ENCODE data around the gene NFIA.

The NFIA gene

DNA sequence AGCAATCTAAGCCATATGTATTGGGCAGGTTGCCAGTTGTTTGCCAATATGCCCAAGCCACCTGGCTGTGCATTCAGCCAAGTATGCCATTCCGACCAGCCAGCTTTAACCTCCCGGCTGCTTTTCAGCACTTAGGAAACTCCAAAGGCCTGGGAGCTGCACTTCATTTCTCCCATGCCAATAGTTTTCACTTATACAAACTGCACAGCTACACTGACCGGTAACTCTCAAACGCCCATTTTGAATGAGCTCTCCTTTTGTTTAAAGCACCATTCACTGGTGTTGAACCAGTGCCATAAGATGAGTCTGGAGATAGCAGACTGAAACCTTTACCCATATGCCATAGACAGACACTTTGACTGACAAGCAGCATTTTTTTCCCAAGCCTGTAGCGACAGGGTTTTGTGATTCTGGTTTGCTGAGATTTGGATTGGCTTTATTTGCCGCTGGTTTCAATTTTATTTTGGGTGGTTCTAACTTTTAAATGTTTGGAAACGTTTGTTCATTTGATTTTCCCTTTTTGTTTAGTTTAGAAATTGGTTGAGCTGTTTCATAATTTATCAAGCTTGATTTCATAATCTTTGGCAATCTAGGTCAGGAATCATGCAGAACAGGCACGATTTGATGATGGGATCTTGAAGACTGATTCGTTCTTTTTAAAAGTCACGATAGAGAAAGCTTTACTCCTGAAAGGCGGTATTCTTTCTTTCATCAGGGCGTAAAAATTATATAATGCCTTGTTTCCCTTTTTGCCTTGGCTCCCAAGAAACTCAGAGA lies 144.6 kb downstream of the NFIA start:
- no peak for DNase-seq

DNA sequence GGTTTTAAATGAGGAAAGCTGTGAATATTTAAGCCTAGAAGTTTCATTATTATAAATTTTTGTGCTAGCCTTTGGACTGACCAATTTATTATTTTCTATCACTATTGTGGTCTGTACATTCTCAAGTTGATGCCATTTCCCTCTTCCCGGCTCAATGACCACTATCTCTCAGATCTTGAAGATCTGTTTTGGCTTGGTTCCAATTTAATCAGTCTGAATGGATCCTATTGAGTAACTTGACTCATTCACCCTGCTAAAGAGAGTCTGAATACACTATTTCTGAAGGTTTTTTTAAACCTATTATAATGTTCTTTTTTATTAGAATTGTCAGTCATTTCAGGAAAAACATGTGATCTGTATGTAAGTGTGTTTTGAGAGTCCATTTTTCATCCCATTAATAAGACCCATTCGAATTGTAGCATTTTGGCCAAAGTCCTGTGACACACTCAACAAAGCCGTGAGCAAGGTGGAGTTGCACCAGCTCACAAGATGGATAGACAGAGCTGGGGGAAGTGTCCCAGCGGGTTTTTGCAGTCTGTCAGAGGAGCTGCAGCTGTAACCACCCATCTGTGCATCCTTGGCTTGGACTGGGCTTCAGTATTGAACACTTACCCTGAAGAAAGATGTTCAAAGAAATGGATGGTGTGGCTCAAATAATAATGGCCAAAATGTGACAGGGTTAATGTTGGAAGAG lies 145.6 kb downstream of the NFIA start:
- DNase-seq: no peak

DNA sequence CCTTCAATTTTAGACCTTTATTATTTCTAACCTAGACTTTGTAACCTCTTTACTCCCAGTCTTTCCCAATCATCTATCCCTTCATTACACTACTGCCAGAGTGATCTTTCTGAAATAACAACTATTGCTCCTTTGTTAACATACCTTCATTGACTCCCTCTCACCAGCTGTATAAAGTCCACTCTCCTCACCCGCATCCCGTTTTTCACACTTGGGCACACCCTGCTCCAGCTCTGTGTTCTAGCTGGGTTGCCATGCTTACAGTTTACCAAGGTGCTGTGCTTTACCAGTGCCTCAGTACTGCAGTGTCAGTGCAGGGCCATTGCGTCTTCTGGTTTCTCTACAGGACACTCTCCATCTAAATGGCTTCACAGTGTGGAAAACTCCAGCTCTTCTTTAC lies 148.2 kb downstream of the NFIA start:
- no peak for DNase-seq

DNA sequence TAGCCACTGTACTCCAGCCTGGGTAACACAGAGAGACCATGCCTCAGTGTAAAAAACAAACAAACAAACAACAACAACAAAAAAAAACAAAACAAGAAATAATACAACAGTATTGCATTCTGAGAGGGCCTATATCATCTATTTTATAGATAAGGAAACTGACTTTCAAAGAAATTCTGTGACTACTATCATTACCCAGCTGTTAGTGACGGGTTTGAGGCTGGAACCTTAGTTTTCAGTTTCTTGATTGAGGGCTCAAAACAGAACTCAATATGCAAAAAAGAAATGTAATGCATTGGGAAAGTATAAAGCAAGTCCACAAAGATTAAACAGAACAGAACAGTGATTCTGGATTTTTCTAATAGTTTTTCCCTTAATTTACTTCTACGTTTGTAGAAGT lies 149.4 kb downstream of the NFIA start:
- DNase-seq: no peak

DNA sequence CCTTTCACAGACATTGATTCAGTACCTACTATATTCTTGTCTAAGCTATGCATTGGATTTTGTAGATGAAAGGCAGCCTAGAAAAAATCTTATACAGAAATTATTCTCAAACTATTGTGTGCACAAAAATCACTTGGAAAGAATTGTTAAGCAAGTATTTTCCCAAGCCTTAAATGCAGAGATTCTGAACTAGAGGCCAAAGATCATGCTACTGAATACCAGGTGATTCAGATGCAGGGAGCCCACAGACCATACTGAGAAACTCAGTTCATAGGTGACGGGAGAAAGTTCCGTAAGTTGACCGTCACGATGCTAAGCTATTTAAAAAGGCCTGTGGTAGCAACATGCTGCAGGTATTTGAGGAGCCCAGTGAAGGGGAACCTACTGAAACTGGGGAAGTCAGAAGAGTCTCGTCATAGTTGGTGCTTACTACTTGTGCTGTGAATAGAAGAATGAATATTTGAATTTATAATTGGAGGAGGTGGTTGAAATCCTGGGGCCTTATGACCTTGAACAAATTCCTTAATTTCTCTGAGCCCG lies 150.8 kb downstream of the NFIA start:
- no peak for DNase-seq

DNA sequence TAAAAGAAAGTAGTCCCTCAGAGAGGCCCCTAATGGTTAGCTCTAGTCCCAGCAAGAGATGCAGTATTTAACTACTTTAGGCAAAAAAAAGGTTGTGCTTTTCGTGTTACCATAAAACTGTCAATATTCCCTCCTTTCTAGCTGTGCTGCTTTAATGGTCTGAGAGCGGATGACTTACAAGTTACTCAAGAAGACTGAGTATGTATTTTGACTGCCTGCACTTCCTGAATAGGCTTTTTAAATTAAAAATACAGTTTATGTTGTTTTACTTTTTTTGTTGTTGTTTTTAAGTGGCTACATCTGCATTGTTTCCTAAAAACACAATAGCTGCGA lies 152.2 kb downstream of the NFIA start:
- no peak for DNase-seq

DNA sequence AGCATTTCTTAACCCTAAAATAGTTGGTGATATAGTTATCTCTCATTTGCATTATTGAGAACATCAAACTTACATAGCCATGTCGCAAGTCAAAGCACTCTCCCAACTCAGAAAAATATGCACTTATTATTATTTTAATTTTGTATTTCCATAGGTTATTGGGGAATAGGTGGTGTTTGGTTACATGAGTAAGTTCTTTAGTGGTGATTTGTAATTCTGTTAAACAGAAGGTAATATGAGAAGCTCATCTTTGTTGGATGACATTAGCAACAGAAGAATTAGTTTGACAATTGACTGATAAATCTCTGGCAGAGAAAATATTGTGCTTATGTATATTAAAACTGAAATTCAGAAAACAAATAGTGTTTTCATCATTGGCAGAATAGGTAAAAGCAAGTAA lies 154.8 kb downstream of the NFIA start:
- DNase-seq: no peak

DNA sequence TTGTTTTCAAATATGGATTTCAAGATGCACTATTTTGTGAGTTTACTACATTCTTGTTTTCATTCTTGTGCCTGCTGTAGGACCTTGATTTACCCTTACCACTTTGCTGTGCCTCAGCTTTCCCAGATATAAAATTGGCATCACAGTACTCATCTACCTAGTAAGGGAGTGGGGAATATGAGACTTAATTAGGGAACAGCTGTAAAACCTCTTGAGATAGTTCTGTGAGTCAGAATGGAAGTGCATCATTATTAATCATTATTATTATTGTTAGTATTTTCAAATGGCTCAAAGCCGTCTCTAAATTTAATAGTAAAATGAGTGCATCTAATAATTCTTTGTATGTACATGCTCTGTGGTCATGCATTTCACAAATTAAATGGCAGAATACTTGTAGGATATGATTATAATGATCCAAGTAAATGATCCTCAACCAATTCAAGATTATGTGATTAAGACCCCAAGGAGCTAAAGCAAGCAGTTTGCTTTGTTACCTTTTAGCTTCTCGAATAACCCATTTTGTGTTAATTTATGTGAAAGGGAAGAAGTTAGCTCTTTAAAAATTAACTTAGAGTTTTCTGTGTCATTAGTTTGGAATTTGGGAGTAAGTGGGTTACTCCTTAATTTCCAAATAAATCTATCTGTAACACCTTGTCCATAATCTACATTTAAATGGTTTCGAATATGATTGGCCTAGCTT lies 155.4 kb downstream of the NFIA start:
- no peak for DNase-seq

DNA sequence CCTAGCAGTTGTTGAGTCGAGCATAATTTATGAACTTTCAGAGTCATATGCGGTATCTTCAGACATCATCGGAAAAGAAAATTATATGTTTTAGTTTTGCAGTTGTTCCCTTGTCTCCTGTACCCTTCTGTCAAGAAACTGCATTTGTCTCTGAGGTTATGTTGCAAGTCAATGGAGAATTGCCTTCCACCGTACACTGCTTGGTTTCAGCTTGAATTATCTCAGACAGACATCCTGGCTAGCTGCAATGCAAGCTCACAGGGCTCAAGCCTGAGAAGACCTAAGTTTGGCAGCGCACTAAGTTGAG lies 156.0 kb downstream of the NFIA start:
- DNase-seq: no peak

DNA sequence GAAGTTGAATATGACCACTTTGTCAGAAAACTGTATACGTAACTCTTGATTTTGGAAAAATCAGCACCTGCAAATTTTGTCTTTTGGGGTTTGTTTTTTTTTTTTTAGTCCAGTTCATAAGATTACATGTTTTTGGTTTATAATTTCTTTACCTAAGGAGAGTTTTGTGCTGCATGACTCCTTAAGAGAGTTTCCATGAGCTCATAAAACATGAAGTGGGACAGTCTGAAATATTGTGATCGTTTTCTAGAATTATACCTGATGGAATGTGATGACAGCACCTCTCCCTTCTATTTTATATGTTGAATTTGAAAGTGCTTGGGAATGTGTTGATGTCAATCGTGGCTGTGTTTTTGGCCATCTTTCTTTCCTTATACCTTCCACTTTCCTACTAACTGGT lies 158.5 kb downstream of the NFIA start:
- DNase-seq: no peak

DNA sequence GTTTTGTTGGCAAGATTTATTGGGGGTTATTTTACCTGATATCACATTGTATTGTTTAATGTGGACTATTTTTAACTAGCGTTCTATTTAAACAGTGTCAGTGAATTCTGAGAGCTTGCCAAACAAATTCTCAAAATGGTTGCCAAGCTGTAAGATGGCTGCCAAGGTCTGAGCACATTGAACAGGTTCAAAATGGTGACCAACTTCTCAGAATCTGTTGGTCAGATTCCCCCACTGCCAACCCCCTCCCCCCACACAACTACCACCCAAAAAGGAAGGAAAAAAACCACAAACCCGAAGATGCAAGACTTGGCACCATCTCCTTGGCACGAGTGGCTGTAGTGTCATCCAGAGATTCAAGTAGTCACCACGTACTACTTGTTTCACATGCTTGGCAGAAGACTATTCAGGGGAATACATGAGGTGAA lies 159.1 kb downstream of the NFIA start:
- DNase-seq: no peak

DNA sequence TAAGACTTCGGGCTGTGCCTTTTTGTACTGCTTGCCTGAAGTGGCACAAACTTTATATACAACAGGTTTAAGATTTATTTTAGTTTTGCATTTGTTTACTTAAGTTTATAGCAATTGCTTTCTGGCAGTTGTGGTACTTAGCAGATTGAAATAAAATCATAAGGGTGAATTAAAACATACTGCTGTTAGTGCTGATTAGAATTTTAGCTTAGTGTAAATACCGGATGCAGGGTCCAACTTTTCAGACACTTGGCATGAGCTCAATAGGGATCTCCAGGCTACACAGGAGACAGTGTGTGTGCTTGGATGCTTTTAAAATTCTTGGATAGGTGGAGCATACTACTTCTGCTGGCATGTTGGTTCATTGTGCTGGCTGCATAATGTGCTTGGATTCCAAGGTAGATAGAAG lies 159.6 kb downstream of the NFIA start:
- no peak for DNase-seq

DNA sequence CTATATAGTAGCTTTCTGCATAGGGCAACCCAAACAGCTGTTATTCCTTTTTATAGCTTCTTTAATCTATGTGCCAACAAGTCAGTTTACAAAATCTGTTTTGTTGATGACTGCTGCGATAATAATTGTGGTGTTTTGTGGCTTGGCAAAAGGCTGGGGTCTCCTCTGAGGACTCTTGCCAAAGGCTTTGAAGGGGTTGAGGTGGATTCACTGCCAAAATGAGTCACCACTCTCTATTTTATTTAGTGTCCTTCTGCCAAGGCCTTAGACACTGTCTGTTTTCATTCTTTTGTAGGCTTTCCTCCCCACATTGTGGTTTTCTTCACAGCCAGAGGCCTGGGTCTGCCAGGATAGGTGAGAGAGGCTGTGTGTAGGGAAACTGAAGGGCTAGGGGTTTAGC lies 161.8 kb downstream of the NFIA start:
- no peak for DNase-seq

DNA sequence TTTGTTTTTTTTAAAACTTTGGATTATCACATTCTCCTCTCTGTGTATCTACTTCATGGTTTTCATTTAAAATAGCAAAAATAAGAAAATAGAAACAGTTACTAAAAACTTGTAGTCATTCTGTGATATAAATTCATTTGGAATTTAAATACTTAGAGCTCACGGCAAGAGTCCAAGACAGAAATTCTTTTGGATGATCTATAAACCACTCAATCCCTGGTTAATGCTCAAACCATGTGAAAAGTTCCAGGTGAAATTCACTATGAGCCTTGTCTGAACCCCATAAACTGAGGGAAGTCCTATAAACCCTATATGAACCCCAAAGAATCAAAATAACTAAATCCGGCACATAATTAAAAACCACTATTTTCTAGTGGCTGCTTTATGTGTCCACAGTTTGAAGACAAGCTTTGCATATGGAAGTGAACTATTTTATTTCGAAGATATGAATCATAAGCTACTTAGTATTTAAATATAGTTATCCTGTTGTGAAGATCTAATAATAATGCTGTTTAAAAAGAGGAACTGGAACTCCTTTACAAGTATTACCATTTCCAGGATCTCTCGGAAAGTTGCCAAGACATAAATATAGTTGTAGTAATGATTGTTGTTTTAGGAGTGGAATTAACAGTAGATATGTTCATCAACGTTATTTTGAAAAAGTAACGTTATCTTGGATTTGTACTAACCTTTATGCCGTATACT lies 163.5 kb downstream of the NFIA start:
- DNase-seq: no peak

DNA sequence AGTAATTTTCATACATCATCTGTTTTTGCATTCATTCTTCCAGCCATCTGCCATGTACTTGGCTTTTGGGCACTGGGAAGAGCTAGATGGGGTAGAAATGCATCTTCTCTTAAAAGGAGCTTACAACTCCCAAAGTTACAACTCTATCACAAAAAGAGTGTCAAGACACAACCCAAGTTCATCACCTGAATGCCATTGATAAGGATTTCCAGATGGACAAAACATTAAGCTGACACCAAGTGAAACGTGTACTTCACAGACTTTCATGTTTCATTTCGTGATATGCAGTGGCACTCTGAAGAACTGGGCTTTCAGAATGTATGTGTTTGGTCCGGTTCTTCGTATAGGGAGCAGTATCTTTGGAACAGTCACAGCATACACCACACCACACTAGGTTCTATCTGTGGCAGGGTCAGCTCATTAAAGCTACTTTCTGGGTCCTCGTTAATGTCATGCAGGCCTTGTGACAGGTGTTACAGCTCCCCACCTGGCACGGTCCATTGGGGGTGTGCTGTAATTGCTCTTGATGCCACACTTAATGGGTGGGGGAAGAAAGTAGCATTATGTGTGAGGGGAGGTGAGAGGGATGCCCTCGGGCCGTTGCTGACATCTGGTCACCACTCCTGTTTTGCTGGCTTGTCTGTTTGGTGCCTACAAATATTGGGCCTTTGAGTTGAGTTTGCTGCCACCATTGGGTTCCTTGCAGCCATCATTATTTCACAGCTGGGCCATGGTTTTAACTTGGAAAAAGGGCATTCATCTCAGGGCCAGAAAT lies 164.9 kb downstream of the NFIA start:
- DNase-seq: no peak

DNA sequence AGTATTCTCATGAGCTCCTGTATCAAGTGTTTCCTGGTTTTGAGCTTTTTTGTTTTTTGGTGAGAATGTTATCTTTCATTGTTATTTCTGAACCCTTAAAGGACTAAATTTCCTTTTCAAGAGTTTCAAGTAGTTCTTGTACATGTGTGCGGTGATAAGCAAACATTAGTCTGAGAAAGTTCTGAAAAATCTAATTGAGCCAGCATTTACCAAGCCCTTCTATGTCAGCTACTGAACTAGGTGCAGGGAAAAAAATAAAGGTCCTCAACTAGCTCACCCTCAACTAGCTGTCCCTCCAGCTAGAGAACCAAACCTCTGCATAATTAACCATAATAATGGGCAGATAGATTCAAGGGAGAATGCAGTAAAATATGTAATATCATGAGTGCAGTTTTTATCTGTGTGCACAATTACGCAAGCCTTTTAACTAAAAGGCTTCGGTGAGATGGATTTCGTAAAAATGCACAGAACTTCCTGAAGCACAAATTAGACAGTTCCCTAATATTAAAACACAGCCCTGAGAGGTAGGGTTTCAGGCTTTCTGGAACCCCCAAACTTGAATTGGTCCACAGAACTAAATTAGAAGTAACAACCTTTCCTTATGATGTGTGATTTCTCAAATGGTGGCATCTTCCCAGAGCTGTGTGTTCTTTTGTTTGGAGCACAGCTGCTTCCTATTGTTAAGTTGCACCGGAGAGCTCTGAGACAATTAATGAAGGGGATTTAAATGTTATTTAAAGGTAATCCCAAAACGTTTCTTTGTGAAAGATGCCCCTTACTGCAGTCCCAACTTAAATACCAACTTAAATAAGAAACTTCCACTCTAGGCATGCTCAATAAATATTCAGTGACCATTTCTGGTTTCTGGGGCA lies 165.8 kb downstream of the NFIA start:
- DNase-seq: no peak

DNA sequence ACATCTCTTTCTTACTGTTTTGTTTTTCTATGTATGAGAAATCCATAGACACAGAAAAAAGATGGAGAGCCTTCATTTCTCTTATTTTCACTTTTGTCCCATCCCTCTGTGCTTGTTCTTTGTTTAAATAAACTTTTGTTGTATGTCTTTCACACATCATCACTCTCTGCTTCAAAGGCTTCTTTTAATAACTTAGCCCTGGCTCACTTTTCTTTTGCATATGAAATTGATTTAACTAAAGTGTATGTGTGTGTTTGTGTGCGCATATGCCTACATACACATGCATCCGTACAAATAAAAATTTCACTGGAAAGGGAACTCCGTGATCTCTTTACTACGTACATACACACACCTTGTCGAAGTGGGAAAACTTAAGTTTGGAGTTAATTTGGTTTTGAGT lies 168.6 kb downstream of the NFIA start:
- DNase-seq: no peak

DNA sequence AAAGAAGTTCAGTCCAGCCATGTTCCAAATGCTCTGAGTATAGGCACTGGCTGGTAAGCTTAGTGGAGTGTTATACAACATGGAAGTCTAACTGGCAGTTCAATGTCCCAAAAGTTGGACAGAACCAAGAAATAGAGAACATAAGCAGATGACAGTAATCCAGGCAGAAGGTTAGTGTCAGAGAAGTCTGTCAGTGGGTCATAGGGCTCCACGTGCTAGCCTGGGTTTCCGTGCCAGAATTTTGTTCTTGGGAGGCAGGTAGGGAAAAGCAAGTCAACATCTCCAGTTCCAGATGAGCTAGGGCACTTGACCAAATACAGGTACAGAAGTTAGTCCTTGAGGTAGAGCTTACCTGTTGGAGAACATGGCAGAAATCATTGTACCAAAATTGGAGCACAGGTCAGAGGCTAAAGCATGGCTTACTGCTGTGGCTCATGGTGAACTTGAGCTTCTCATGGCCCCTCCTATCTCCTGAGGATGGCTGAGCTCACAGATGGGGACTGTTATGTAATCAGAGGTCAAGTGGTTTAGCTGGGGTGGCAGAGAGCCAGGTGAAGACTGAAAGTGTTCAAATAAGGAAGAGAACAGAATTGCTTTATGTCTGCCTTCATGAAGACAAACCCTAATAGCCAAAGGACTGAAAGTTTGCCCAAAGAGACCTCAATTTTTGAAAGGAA lies 170.8 kb downstream of the NFIA start:
- DNase-seq: no peak

DNA sequence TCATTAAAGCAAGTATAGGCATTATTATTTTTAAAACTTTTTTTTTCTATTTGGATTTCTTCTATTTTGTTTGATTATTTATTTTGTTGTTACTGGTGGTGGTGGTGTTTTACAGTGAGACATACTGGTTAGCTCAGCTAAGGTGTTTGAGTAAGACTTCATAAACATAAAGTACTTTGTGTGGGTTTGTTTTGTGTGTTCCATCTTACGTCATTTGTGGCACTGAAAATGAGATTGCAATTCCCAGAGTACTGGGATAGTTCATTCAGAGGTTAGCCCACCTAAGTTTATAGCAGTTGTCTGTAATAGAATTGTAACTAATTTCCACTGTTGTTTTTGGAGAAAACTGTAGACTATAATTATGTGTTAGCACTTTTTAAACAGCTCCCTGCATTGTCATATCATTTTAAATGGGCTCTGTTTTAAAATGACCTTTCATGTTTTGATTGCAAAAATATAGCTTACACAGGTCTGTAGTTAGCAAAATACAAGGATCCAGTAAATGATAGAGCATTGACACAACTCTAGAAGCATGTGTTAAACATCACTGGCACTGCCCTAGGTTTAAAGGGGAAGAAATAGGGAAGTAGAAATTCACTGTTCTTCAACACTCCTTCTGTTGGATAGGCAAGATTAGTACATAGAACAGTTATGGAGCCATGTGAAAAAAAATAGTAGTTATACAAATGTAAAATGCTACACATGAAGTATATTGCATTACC lies 171.7 kb downstream of the NFIA start:
- DNase-seq: no peak

DNA sequence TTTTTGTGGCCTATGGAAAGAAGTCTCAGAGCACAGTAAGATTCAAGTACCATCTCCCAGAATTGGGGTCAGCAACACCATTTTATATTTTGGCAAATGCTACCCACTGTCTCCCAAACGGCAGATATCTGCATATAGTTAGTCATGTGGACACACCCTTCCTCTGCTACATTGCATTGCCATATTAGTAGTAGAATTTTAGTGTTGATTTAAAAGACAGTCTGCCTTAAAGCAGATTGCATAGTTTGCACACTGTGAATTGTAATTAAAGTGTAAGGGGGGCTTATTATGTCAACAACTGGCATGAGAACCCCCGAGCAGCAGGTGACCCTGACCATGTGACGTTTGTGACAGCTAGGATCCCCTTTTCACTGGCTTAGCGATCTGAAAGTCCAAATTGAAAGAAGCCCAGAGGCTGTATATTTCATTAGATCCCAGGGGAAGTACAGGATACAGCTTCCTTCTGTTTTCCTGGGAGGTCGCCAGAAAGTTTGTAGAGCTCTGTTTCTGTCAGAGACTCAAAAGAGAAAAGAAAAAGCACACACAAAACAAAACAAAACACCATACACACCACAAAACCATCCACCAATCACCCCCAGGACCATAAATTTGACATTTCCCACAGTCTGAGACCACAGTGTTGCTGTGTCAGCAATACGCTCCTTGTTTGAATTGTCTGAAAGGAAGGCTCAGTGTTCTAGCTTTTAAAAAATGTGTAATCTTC lies 172.4 kb downstream of the NFIA start:
- DNase-seq: no peak

Data from NCI-H1417 treated with DMSO at 0.1 percent for 48 hours (cell line).